ENCODE data around the gene SNAP47.
A peak's percentile ranks its signal among the peaks of the same experiment; 100 is the strongest.
"Not testable (repeated sequence)": the region's sequence is repeated elsewhere in the genome, so short reads cannot be mapped to it uniquely, and the experiment has no call there.

The SNAP47 gene, protein sequence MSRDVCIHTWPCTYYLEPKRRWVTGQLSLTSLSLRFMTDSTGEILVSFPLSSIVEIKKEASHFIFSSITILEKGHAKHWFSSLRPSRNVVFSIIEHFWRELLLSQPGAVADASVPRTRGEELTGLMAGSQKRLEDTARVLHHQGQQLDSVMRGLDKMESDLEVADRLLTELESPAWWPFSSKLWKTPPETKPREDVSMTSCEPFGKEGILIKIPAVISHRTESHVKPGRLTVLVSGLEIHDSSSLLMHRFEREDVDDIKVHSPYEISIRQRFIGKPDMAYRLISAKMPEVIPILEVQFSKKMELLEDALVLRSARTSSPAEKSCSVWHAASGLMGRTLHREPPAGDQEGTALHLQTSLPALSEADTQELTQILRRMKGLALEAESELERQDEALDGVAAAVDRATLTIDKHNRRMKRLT

DNA sequence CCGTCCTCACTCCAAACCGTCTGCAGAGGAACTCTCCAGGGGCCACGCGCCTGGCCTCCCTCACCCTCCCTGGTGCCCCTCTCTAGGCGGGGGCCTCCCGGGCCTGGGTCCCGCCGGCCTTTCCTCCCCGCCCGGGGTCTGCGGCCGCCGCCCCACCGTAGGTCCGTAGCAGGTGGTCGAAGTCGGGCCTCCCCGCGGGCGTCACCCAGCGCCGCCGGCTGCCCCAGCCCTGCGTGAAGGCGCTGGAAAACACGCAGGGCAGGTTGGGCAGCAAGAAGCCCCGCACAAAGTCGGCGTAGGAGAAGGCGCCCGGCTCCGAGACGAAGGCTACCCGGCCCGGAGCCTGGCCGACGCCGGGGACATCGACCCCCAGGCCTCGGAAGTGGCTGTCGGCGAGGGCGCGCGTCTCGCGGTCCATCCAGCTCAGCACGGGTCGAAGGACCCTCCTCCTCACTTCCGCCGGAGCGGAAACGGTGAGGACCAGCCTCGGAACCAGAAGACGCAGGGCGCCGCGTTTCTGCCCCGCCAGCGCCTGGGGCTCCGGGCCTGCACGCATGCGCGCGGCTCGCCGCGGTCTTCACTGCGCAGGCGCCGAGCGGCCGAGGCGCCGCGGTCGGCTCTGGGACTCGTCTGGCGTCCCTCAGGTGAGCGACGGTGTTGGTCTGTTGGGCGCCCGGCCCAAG lies at the start of gene SNAP47, which contains the start of gene JMJD4:
SNAP47 (plus strand) TSS at position 580 of the 683 bp plus-strand sequence. CDS start 12,302 bp downstream, outside the sequence.
JMJD4 (minus strand) TSS at position 447 of the 683 bp plus-strand sequence; CDS start at position 418, 29 bp downstream.
- peak within 1 kb of the TSS; percentile 65 for H3K27ac ChIP-seq
- TF ChIP-seq, protein P1, sequence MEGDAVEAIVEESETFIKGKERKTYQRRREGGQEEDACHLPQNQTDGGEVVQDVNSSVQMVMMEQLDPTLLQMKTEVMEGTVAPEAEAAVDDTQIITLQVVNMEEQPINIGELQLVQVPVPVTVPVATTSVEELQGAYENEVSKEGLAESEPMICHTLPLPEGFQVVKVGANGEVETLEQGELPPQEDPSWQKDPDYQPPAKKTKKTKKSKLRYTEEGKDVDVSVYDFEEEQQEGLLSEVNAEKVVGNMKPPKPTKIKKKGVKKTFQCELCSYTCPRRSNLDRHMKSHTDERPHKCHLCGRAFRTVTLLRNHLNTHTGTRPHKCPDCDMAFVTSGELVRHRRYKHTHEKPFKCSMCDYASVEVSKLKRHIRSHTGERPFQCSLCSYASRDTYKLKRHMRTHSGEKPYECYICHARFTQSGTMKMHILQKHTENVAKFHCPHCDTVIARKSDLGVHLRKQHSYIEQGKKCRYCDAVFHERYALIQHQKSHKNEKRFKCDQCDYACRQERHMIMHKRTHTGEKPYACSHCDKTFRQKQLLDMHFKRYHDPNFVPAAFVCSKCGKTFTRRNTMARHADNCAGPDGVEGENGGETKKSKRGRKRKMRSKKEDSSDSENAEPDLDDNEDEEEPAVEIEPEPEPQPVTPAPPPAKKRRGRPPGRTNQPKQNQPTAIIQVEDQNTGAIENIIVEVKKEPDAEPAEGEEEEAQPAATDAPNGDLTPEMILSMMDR (conservative IDR thresholded peaks at IDR 0.05): no peak

DNA sequence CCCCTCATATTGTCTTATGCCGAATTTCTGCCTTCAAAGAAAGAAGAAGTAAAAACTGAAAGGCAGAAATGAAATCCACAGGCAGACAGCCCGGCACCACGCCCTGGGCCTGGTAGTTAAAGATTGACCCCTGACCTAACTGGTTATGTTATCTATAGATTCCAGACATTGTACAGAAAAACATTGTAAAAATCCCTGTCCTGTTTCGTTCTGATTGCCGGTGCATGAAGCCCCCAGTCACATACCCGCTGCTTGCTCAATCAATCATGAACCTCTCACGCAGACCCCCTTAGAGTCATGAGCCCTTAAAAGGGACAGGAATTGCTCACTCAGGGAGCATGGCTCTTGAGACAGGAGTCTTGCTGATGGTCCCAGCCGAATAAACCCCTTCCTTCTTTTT lies 49.4 kb upstream of the SNAP47 start:
- no peak overlapping the region for H3K27ac ChIP-seq
- TF ChIP-seq, protein P1 (conservative IDR thresholded peaks at IDR 0.05): no peak

DNA sequence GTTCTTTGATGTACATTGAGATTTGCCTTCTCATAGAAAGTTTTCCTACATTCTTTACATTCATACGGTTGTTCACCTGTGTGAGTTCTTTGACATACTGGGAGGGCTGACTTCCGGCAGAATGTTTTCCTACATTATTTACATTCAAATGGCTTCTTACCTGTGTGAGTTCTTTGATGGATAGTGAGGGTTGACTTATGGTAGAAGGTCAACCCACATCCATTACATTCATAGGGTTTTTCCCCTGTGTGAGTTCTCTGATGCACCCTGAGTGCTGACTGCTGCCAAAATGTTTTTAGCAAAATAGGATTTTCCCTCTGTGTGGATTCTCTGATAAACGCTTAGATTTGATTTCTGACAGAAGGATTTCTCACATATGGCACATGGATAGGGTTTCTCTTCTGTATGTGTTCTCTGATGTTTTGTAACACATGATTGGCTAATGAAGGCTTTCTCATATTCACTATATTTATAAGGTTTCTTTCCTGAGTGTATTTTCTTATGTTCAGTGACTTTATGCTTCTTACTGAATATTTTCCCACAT lies 37.8 kb upstream of the SNAP47 start:
- no peak overlapping the region for H3K27ac ChIP-seq
- TF ChIP-seq, protein P1 (conservative IDR thresholded peaks at IDR 0.05): no peak

DNA sequence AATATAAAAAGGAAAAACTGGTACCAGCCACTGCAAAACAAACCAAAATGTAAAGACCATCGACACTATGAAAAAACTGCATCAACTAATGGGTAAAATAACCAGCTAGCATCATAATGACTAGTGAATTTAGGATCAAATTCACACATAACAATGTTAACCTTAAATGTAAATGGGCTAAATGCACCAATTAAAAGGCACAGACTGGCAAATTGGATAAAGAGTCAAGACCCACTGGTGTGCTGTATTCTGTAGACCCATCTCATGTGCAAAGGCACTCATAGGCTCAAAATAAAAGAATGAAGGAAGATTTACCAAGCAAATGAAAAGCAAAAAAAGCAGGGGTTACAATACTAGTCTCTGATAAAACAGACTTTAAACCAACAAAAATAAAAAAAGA lies 33.6 kb upstream of the SNAP47 start:
- H3K27ac ChIP-seq: not testable (repeated sequence)

DNA sequence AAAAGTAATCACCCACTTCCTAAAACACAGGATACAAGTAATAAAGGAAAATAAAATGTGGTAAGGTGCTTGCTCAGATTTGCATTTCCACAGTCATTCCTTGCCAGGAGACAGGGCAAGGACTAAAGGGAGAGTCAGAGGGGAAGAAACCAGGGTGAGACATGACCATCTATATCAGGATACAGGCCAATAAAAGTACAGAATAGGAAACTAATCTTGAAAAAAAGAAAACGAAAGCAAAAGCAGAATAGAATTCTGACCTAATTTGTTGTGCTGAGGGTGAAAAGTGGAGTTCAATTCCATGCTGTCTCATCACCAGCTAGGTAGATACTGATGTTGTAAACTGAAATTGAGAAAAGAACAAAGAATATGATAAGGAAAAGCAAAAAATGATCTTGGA lies 27.4 kb upstream of the SNAP47 start:
- H3K27ac ChIP-seq: no peak overlapping the region
- TF ChIP-seq, protein P1 (conservative IDR thresholded peaks at IDR 0.05): no peak

DNA sequence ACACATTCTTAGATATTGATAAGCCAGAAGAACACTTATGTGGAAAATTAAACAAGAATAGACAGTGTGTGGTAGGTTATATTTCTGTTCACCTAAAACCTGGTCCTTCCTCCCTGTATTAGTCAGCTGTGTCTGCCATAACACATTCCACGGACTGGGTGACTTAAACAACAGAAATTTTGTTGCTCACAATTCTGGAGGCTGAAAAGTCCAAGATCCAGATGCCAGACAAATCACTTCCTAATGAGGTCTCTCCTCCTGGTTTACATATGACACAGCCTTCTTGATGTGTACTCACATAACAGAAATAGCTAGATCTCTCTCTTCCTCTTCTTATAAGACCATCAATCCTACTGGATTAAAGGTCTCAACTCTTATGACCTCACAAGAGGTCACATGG lies 25.8 kb upstream of the SNAP47 start:
- no peak overlapping the region for H3K27ac ChIP-seq
- TF ChIP-seq, protein P1 (conservative IDR thresholded peaks at IDR 0.05): no peak

DNA sequence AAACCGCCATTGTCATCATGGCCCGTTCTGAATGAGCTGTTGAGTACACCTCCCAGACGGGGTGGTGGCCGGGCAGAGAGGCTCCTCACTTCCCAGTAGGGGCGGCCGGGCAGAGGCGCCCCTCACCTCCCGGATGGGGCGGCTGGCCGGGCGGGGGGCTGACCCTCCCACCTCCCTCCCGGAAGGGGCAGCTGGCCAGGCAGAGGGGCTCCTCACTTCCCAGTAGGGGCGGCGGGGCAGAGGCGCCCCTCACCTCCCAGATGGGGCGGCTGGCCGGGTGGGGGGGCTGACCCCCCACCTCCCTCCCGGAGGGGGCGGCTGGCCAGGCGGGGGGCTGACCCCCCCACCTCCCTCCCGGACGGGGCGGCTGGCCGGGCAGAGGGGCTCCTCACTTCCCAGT lies 24.8 kb upstream of the SNAP47 start:
- H3K27ac ChIP-seq: not testable (repeated sequence)

DNA sequence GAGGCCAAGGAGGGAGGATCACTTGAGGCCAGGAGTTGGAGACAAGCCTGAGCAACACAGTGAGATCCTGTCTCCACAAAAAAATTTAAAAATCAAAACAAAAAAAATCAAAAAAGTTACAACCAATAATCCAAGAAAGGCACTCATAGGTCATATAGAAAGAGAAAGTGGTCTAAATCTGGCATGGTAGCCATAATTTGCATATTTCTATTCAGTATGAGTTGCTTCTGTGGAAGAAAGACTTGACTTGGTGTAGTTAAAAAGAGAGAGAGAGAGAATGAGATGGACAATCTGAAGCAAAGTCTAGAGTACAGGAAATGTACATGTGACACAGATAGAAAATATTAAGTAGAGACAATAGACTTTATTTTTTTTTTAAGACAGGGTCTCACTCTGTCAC lies 22.6 kb upstream of the SNAP47 start:
- TF ChIP-seq, protein P1 (conservative IDR thresholded peaks at IDR 0.05): no peak
- no peak overlapping the region for H3K27ac ChIP-seq
